ENCODE measurements around the gene FBLN2. TPM values are rescaled to one million over a fixed set of nuclear protein-coding genes. Genes with fewer than 3 reads are reported as not detected.

Gene FBLN2
- polyA plus RNA-seq, 1 donor (not counting 4 experiments of a cell fraction or from before 2014, with no cell fraction given) = 0.72 TPM

GRCh38 chr3:13535905-13536304, 13.0 kb upstream of the FBLN2 start:
- Histone ChIP-seq H3K36me3 (ENCODE audit: control insufficient read depth in 2 of 2, extremely low read depth in 1 of 2, insufficient read depth in 2 of 2, low read length in 2 of 2) (no peaks in the 10 kb centered on the region), H3K4me1 (ENCODE audit: control insufficient read depth, extremely low read depth, insufficient read depth, low read length) (peaks cover 41% of the 10 kb centered on the region), H3K9me1 (ENCODE audit: control insufficient read depth, extremely low read depth, insufficient read depth, low read length) (no peaks in the 10 kb centered on the region), H4K20me1 (ENCODE audit: control insufficient read depth, extremely low read depth, insufficient read depth, low read length) (no peaks in the 10 kb centered on the region), H3K9me3 (ENCODE audit: control insufficient read depth, low read depth, low read length) (no peaks in the 10 kb centered on the region), H3K4me3 (ENCODE audit: control insufficient read depth in 2 of 3, extremely low read depth in 1 of 3, insufficient read depth in 2 of 3, low read depth in 1 of 3, low read length in 3 of 3) (no peak overlapping the region), H2AFZ (ENCODE audit: control insufficient read depth, low read length) (no peak overlapping the region), H3K27me3 (ENCODE audit: control insufficient read depth, extremely low read depth, insufficient read depth, low read length) (no peaks in the 10 kb centered on the region), H3K27ac (ENCODE audit: control insufficient read depth, insufficient read depth, low read length) (no peak overlapping the region), H3K79me2 (ENCODE audit: control insufficient read depth, insufficient read depth, low read length) (no peaks in the 10 kb centered on the region), H3K4me2 (ENCODE audit: control insufficient read depth, extremely low read depth, insufficient read depth, low read depth, low read length) (no peak overlapping the region), H3K9ac (ENCODE audit: control insufficient read depth, extremely low read depth, insufficient read depth, low read length) (no peak overlapping the region)
- dilution Hi-C loops (cut with MboI; ENCODE audit: extremely low pct_ligation_motif_present, low sequenced_read_pairs) = no loop called here
- DNase-seq (ENCODE audit: low read depth, low spot score) (no peak), FAIRE-seq (no peak)
- no peak for TF ChIP-seq CTCF (optimal IDR thresholded peaks at IDR 0.05 in 1 of 3, IDR thresholded peaks at IDR 0.05 in 1 of 3, conservative IDR thresholded peaks at IDR 0.05 in 1 of 3; ENCODE audit: extremely low read depth in 1 of 3, insufficient read depth in 2 of 3, low read length in 3 of 3)
- no peak for TF ChIP-seq EZH2 (IDR thresholded peaks at IDR 0.05; ENCODE audit: low read length)

GRCh38 chr3:13536432-13536831, 12.5 kb upstream of the FBLN2 start:
- Histone ChIP-seq H3K9me1 (ENCODE audit: control insufficient read depth, extremely low read depth, insufficient read depth, low read length) (no peaks in the 10 kb centered on the region), H2AFZ (ENCODE audit: control insufficient read depth, low read length) (no peak overlapping the region), H3K36me3 (ENCODE audit: control insufficient read depth in 2 of 2, extremely low read depth in 1 of 2, insufficient read depth in 2 of 2, low read length in 2 of 2) (no peaks in the 10 kb centered on the region), H3K4me1 (ENCODE audit: control insufficient read depth, extremely low read depth, insufficient read depth, low read length) (peaks cover 41% of the 10 kb centered on the region), H3K9ac (ENCODE audit: control insufficient read depth, extremely low read depth, insufficient read depth, low read length) (no peak overlapping the region), H3K4me2 (ENCODE audit: control insufficient read depth, extremely low read depth, insufficient read depth, low read depth, low read length) (no peak overlapping the region), H3K27ac (ENCODE audit: control insufficient read depth, insufficient read depth, low read length) (no peak overlapping the region), H4K20me1 (ENCODE audit: control insufficient read depth, extremely low read depth, insufficient read depth, low read length) (no peaks in the 10 kb centered on the region), H3K9me3 (ENCODE audit: control insufficient read depth, low read depth, low read length) (no peaks in the 10 kb centered on the region), H3K79me2 (ENCODE audit: control insufficient read depth, insufficient read depth, low read length) (no peaks in the 10 kb centered on the region), H3K4me3 (ENCODE audit: control insufficient read depth in 2 of 3, extremely low read depth in 1 of 3, insufficient read depth in 2 of 3, low read depth in 1 of 3, low read length in 3 of 3) (no peak overlapping the region), H3K27me3 (ENCODE audit: control insufficient read depth, extremely low read depth, insufficient read depth, low read length) (no peaks in the 10 kb centered on the region)
- no peak for DNase-seq (ENCODE audit: low read depth, low spot score)
- TF ChIP-seq EZH2 (IDR thresholded peaks at IDR 0.05; ENCODE audit: low read length) (no peak), CTCF (optimal IDR thresholded peaks at IDR 0.05 in 1 of 3, IDR thresholded peaks at IDR 0.05 in 1 of 3, conservative IDR thresholded peaks at IDR 0.05 in 1 of 3; ENCODE audit: extremely low read depth in 1 of 3, insufficient read depth in 2 of 3, low read length in 3 of 3) (no peak)
- no peak for FAIRE-seq
- dilution Hi-C loops (cut with MboI; ENCODE audit: extremely low pct_ligation_motif_present, low sequenced_read_pairs) = no loop called here

All from keratinocyte (primary cell).